ENCODE results near the gene NINJ1. TPM values are rescaled to one million over a fixed set of nuclear protein-coding genes. Genes with fewer than 3 reads are reported as not detected.

NINJ1 gene
- total RNA-seq, 6 experiments from 2014 or later, result 35.6 to 103 (median 65.1) TPM

DNA sequence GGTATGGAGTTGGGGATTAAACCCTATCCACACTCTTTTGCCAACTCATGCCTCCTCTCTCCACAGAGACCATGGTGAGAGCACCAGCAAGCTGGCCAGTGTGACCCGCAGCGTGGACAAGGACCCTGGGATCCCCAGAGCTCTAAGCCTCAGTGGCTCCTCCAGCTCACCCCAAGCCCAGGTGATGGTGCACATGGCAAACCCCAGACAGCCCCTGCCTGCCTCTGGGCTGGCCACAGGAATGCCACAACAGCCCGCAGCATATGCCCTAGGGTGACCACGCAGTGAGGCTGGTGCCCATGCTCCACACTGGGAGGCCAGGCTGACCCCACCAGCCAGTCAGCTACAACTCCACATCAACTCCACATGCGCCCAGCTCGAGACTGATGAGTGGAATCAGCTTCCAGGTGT lies 49.6 kb downstream of the NINJ1 start:
- Histone ChIP-seq H3K36me3 (peaks cover 0 to 4% (median 0%) of the 10 kb centered on the region in 4 donors), H3K4me3 (no peak overlapping the region), H3K27me3 (no peaks in the 10 kb centered on the region), H3K27ac (no peak overlapping the region), H3K4me1 (no peaks in the 10 kb centered on the region), H3K9me3 (no peaks in the 10 kb centered on the region)
- ATAC-seq, result no peak
- WGBS (ENCODE audit: insufficient coverage, low coverage, low lambda C conversion rate, missing lambda C conversion rate), result 93% methylated on average over 2 of the region's 6 CpGs
- intact Hi-C loops (cut with DNase I), result no loop called here
- TF ChIP-seq POLR2A (IDR thresholded peaks at IDR 0.05) (no peak), CTCF (IDR thresholded peaks at IDR 0.05) (no peak)
- peak in 2 of 3 donors; percentile 37 to 43 for DNase-seq

- TF ChIP-seq CTCF (IDR thresholded peaks at IDR 0.05) (no peak), POLR2A (IDR thresholded peaks at IDR 0.05) (no peak)
- ATAC-seq (no peak), DNase-seq (peak in 2 of 3 donors; percentile 22 to 33)
- Histone ChIP-seq H3K4me3 (no peak overlapping the region), H3K4me1 (no peaks in the 10 kb centered on the region), H3K27ac (no peak overlapping the region), H3K27me3 (no peaks in the 10 kb centered on the region), H3K36me3 (peaks cover 0 to 4% (median 0%) of the 10 kb centered on the region in 4 donors), H3K9me3 (no peaks in the 10 kb centered on the region)
- 66% methylated on average over 5 of the region's 8 CpGs for WGBS (ENCODE audit: insufficient coverage, low coverage, low lambda C conversion rate, missing lambda C conversion rate)
- intact Hi-C loops (cut with DNase I), result no loop called here
Observed at GRCh38 chr9:93083592-93084470, 50.2 kb downstream of the NINJ1 start.

DNA sequence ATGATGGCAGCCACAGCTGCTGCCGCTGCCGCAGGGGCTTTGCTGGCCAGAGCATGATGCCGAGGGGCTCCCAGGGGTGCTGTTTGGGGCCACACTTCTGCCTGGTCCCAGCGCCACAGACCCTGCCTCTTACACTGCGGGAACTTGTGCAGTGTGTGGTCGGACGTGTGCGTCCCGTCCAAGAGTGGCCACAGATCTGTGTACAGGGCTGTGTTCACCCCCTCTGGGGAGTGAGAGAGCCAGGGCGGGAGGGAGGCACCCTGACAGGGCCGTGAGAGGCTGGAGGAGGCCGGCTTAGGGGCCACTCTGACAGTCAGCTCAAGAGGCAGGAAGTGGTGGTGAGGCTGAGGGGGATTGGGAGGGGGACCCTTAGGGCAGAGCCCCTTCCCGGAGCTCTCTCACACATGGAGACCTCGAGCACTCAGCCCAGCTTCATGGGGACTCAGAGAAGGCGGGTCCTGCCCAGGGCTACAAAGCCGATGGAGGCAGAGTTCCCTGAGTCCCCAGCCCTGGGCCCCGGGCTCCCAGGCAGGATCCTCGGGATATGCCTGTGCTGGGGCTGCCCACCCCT lies 51.1 kb downstream of the NINJ1 start:
- peak in 1 of 4 donors; percentile 9 for ATAC-seq
- peak in 2 of 3 donors; percentile 38 to 39 for DNase-seq
- Histone ChIP-seq H3K27ac (no peak overlapping the region), H3K4me1 (no peaks in the 10 kb centered on the region), H3K9me3 (no peaks in the 10 kb centered on the region), H3K36me3 (peaks cover 0 to 4% (median 0%) of the 10 kb centered on the region in 4 donors), H3K4me3 (no peak overlapping the region), H3K27me3 (no peaks in the 10 kb centered on the region)
- intact Hi-C loops (cut with DNase I), result no loop called here
- WGBS (ENCODE audit: insufficient coverage, low coverage, low lambda C conversion rate, missing lambda C conversion rate), result 58% methylated on average over 3 of the region's 18 CpGs
- no peak for TF ChIP-seq POLR2A (IDR thresholded peaks at IDR 0.05)
- no peak for TF ChIP-seq CTCF (IDR thresholded peaks at IDR 0.05)

- intact Hi-C loops (cut with DNase I), result no loop called here
- DNase-seq, result no peak
- ATAC-seq, result no peak
- no peak for TF ChIP-seq POLR2A (IDR thresholded peaks at IDR 0.05)
- no peak for TF ChIP-seq CTCF (IDR thresholded peaks at IDR 0.05)
- Histone ChIP-seq H3K36me3 (peaks cover 0 to 4% (median 0%) of the 10 kb centered on the region in 4 donors), H3K4me1 (no peaks in the 10 kb centered on the region), H3K9me3 (no peaks in the 10 kb centered on the region), H3K27ac (no peak overlapping the region), H3K27me3 (no peaks in the 10 kb centered on the region), H3K4me3 (no peak overlapping the region)
- 89% methylated on average over 3 of the region's 3 CpGs for WGBS (ENCODE audit: insufficient coverage, low coverage, low lambda C conversion rate, missing lambda C conversion rate)
Observed at GRCh38 chr9:93081931-93082330, 52.1 kb downstream of the NINJ1 start.
